H1 (cell line): ENCODE results near the gene MAGEA8. TPM values are rescaled to one million over a fixed set of nuclear protein-coding genes. Genes with fewer than 3 reads are reported as not detected.

ENCODE experiments used
- CTCF ChIA-PET: fragments of 300-600 bp; sonication (Branson Sonifier 250); formaldehyde crosslinking; loops from one replicate; lab custom pipeline; 2021; ENCODE audit not compliant: partially characterized antibody; lab: Charles Lee
- POLR2A ChIA-PET: fragments of 300-600 bp; sonication (Branson Sonifier 250); formaldehyde crosslinking; loops from one replicate; lab custom pipeline; 2021; ENCODE audit warnings: inconsistent platforms; ENCODE audit not compliant: partially characterized antibody; lab: Charles Lee
- DNase-seq, 2 experiments: peaks; one replicate each; pipeline versions ENCODE4 v3.0.0 to v3.0.0-alpha.2; 2010 to 2022; ENCODE audit warnings: low spot score in 2 of 2, low read depth in 1 of 2, mixed read lengths in 1 of 2
- FAIRE-seq: peaks from 2 replicates; lab custom pipeline; 2011; peaks lifted over from hg19 to GRCh38; lab: Jason Lieb, UNC
- H2AFZ ChIP-seq: 2 replicates; pipeline ENCODE4 v1.8.1; 2012; ENCODE audit warnings: low read length, inconsistent platforms
- H2AK5ac ChIP-seq: 2 replicates; pipeline ENCODE4 v1.6.1; 2013; ENCODE audit warnings: low read depth, low read length
- H2BK120ac ChIP-seq: replicated peaks from 2 replicates; pipeline ENCODE3; 2013; ENCODE audit warnings: low read depth, low read length, inconsistent platforms
- H2BK12ac ChIP-seq: 2 replicates; pipeline ENCODE4 v1.6.1; 2013; ENCODE audit warnings: low read depth, low read length
- H2BK15ac ChIP-seq: 2 replicates; pipeline ENCODE4 v1.6.1; 2013; ENCODE audit warnings: low read length
- H2BK20ac ChIP-seq: 2 replicates; pipeline ENCODE4 v1.6.1; 2013; ENCODE audit warnings: low read length
- H2BK5ac ChIP-seq: 2 replicates; pipeline ENCODE4 v1.6.1; 2013; ENCODE audit warnings: low read depth, low read length
- H3K14ac ChIP-seq: 2 replicates; pipeline ENCODE4 v1.6.1; 2013; ENCODE audit warnings: inconsistent platforms; ENCODE audit not compliant: insufficient read length
- H3K18ac ChIP-seq: 2 replicates; pipeline ENCODE4 v1.6.1; 2013; ENCODE audit warnings: low read length; ENCODE audit errors: extremely low read depth
- H3K23ac ChIP-seq: 2 replicates; pipeline ENCODE4 v1.6.1; 2013; ENCODE audit warnings: inconsistent platforms; ENCODE audit not compliant: insufficient read length
- H3K23me2 ChIP-seq: 2 replicates; pipeline ENCODE4 v1.6.1; 2013; ENCODE audit warnings: low read depth, low read length
- H3K27ac ChIP-seq: 2 replicates; pipeline ENCODE4 v1.6.1; 2011; ENCODE audit warnings: low read depth, low read length, inconsistent platforms
- H3K27me3 ChIP-seq, 4 experiments: replicated peaks in 1 of 4; 1 replicate in 1 of 4; 2 replicates in 3 of 4; pipeline versions ENCODE4 v1.6.1 to v1.8.1; 2011 to 2013; ENCODE audit warnings: low read length in 3 of 4, mild to moderate bottlenecking in 3 of 4, inconsistent platforms in 2 of 4, mixed read lengths in 2 of 4, moderate library complexity in 1 of 4; ENCODE audit not compliant: control insufficient read depth in 3 of 4, insufficient read depth in 3 of 4; ENCODE audit errors: extremely low read depth in 1 of 4
- H3K36me3 ChIP-seq, 4 experiments: 2 replicates each; pipeline versions ENCODE4 v1.6.1 to v1.8.1; 2011 to 2013; ENCODE audit warnings: mild to moderate bottlenecking in 4 of 4, low read length in 3 of 4, moderate library complexity in 2 of 4, control low read depth in 1 of 4, inconsistent platforms in 1 of 4; ENCODE audit not compliant: insufficient read depth in 4 of 4, control insufficient read depth in 2 of 4
- H3K4ac ChIP-seq: replicated peaks from 2 replicates; pipeline ENCODE3; 2013; ENCODE audit warnings: low read length, low read depth, mixed read lengths, inconsistent platforms; ENCODE audit not compliant: insufficient read length
- H3K4me1 ChIP-seq, 4 experiments: replicated peaks in 1 of 4; 1 replicate in 1 of 4; 2 replicates in 3 of 4; pipeline versions ENCODE4 v1.6.1 to v1.8.1; 2011 to 2013; ENCODE audit warnings: low read length in 3 of 4, inconsistent platforms in 2 of 4, mixed read lengths in 1 of 4; ENCODE audit not compliant: insufficient read depth in 4 of 4, control insufficient read depth in 3 of 4
- H3K4me2 ChIP-seq, 2 experiments: 2 replicates each; pipeline versions ENCODE4 v1.6.1 to v1.8.1; 2011 to 2013; ENCODE audit warnings: low read depth in 2 of 2, low read length in 2 of 2, control low read depth in 1 of 2, inconsistent platforms in 1 of 2, mild to moderate bottlenecking in 1 of 2; ENCODE audit not compliant: insufficient read depth in 1 of 2
- H3K4me3 ChIP-seq, 4 experiments: fragments of 200-600, 300-600 bp in 1 of 4; sonication (generic), shearing (Covaris generic), sonication (Bioruptor Twin) in 1 of 4; 2 replicates each; pipeline versions ENCODE4 v1.5.1 to v1.8.1; 2011 to 2016; ENCODE audit warnings: low read length in 4 of 4, low read depth in 3 of 4, control low read depth in 2 of 4, inconsistent platforms in 2 of 4, mild to moderate bottlenecking in 2 of 4, mixed read lengths in 1 of 4, moderate library complexity in 1 of 4; ENCODE audit not compliant: insufficient read depth in 2 of 4; ENCODE audit errors: extremely low read depth in 1 of 4
- H3K56ac ChIP-seq: replicated peaks from 2 replicates; pipeline ENCODE3; 2013; ENCODE audit warnings: low read depth, mild to moderate bottlenecking, mixed read lengths, low read length, inconsistent platforms; ENCODE audit not compliant: insufficient read length
- H3K79me1 ChIP-seq: 2 replicates; pipeline ENCODE4 v1.6.1; 2013; ENCODE audit warnings: low read depth, low read length, control low read depth
- H3K79me2 ChIP-seq, 2 experiments: 2 replicates each; pipeline versions ENCODE4 v1.6.1 to v1.8.1; 2012 to 2013; ENCODE audit warnings: low read length in 2 of 2, mild to moderate bottlenecking in 2 of 2, inconsistent platforms in 1 of 2; ENCODE audit not compliant: insufficient read depth in 2 of 2, control insufficient read depth in 1 of 2
- H3K9ac ChIP-seq, 4 experiments: replicated peaks in 1 of 4; 1 replicate in 1 of 4; 2 replicates in 3 of 4; pipeline versions ENCODE4 v1.6.1 to v1.8.1; 2011 to 2013; ENCODE audit warnings: low read depth in 3 of 4, low read length in 3 of 4, control low read depth in 2 of 4, mild to moderate bottlenecking in 2 of 4, moderate library complexity in 2 of 4, inconsistent platforms in 1 of 4; ENCODE audit errors: extremely low read depth in 1 of 4
- H3K9me3 ChIP-seq, 2 experiments: 2 replicates each; pipeline versions ENCODE4 v1.6.1 to v1.8.1; 2012 to 2013; ENCODE audit warnings: mild to moderate bottlenecking in 2 of 2, moderate library complexity in 2 of 2, control low read depth in 1 of 2, inconsistent platforms in 1 of 2, low read depth in 1 of 2, low read length in 1 of 2, mixed read lengths in 1 of 2; ENCODE audit not compliant: insufficient read depth in 2 of 2
- H4K20me1 ChIP-seq, 2 experiments: replicated peaks in 1 of 2; 2 replicates each; pipeline versions ENCODE3 to v1.8.1; 2011 to 2013; ENCODE audit warnings: inconsistent platforms in 2 of 2, low read length in 2 of 2, mild to moderate bottlenecking in 1 of 2; ENCODE audit not compliant: insufficient read depth in 2 of 2, control insufficient read depth in 1 of 2
- H4K5ac ChIP-seq: 2 replicates; pipeline ENCODE4 v1.6.1; 2013; ENCODE audit warnings: low read length, low read depth, mixed read lengths, inconsistent platforms; ENCODE audit not compliant: insufficient read length
- H4K8ac ChIP-seq: 2 replicates; pipeline ENCODE4 v1.8.0; 2013; ENCODE audit warnings: mild to moderate bottlenecking, moderate library complexity, low read length, inconsistent platforms; ENCODE audit not compliant: insufficient read depth; ENCODE audit errors: extremely low read depth
- H4K91ac ChIP-seq: replicated peaks from 2 replicates; pipeline ENCODE3; 2013; ENCODE audit warnings: low read length, mixed read lengths, inconsistent platforms; ENCODE audit not compliant: insufficient read length
- BACH1 ChIP-seq: IDR thresholded peaks from 2 replicates; pipeline ENCODE4 v1.6.1; 2012; ENCODE audit warnings: low read length, improper control_type of control experiment
- SAP30 ChIP-seq: fragments of 300-600 bp; sonication (generic); IDR thresholded peaks from 2 replicates; pipeline ENCODE4 v1.7.1; 2012; ENCODE audit warnings: low read length, moderate library complexity, mild to moderate bottlenecking, inconsistent platforms; ENCODE audit not compliant: insufficient read depth, insufficient replicate concordance
- WGBS, 2 experiments: shearing (Covaris generic) in 1 of 2; methylation state at CpG; one replicate each; pipeline versions ENCODE4 v1.1.6 to v1.1.7; 2013 to 2015; ENCODE audit warnings: low lambda C conversion rate in 2 of 2, mixed read lengths in 2 of 2, inconsistent platforms in 1 of 2, low coverage in 1 of 2, missing lambda C conversion rate in 1 of 2; ENCODE audit not compliant: insufficient replicate concordance in 2 of 2, insufficient coverage in 1 of 2, insufficient read length in 1 of 2; ENCODE audit errors: extremely low coverage in 1 of 2, missing lambda C conversion rate in 1 of 2; 5-methylcytosine and 5-hydroxymethylcytosine counted together
- polyA plus RNA-seq, 7 experiments: library from polyadenylated mRNA; depleted of rRNA in 3 of 7; stranded (reverse) in 5 of 7; unstranded in 2 of 7; fragments of >200 nt in 5 of 7; fragments of 200-250 nt in 2 of 7; gene quantifications; 1 replicate in 5 of 7; 2 replicates in 1 of 7; 4 replicates in 1 of 7; pipeline versions ENCODE4 v1.2.1 to v1.2.3, GENCODE V29; 2011 to 2013; ENCODE audit warnings: missing spikeins in 2 of 7, mixed read lengths in 2 of 7
- total RNA-seq: library from RNA; stranded (reverse); fragmentation: NEBNext Ultra II Directional; extraction: Animal tissue kit (Norgen Biotek cat#: 25700); gene quantifications from 2 replicates; pipeline ENCODE4 v1.2.1, GENCODE V29; 2021
- TF ChIP-seq, protein P1 (sequence below): IDR thresholded peaks from 2 replicates; pipeline ENCODE4 v1.6.1; 2012; ENCODE audit warnings: low read length, inconsistent platforms

The MAGEA8 gene
- total and polyA plus RNA-seq, 2 of the 8 experiments (the other 6 are each of a cell fraction or from before 2014, with no cell fraction given) = not detected

DNA sequence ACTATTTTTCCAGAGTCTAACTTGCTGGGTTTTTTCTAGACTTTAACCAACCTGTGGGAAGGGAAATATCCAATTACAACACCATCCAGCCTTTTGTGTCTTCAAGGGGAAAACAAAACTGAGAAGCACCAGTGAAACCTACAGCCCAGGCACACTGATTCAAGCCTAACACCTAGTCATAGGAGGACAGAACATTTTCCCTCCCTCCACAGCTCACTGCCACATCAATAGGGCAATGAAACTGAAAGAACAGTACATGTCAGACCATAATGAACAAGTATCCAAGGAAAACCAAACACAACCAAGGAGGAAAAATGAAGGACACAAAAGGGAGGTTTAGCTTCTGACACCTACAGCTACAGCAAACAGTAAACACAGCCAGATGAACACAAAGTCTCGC, 17.6 kb downstream of the MAGEA8 start:
- DNase-seq (no peak), FAIRE-seq (no peak)
- Histone ChIP-seq H2BK15ac (no peak overlapping the region), H4K91ac (no peak overlapping the region), H3K9ac (no peak overlapping the region), H3K14ac (no peak overlapping the region), H4K20me1 (no peaks in the 10 kb centered on the region), H2AK5ac (no peak overlapping the region), H2AFZ (no peak overlapping the region), H3K4ac (no peak overlapping the region), H3K56ac (no peak overlapping the region), H3K18ac (no peak overlapping the region), H3K4me3 (no peak overlapping the region), H4K8ac (no peak overlapping the region), H2BK120ac (peak overlapping the region; percentile 10), H2BK20ac (no peak overlapping the region), H4K5ac (no peak overlapping the region), H3K4me2 (no peak overlapping the region), H3K9me3 (no peaks in the 10 kb centered on the region), H3K4me1 (no peaks in the 10 kb centered on the region), H3K27ac (no peak overlapping the region), H2BK12ac (no peak overlapping the region), H3K79me1 (no peaks in the 10 kb centered on the region), H3K79me2 (no peaks in the 10 kb centered on the region), H2BK5ac (no peak overlapping the region), H3K27me3 (no peaks in the 10 kb centered on the region), H3K23ac (no peak overlapping the region), H3K23me2 (no peaks in the 10 kb centered on the region; the same call in 1 of the 2 replicates), H3K36me3 (no peaks in the 10 kb centered on the region)
- ChIA-PET CTCF (no interaction called here), POLR2A (no interaction called here)
- WGBS, 2 experiments = 100% methylated on average over 1 of the region's 1 CpG; no CpG with 5 or more reads in 1 of the 2 experiments
- TF ChIP-seq BACH1 = no peak
- TF ChIP-seq, protein P1, sequence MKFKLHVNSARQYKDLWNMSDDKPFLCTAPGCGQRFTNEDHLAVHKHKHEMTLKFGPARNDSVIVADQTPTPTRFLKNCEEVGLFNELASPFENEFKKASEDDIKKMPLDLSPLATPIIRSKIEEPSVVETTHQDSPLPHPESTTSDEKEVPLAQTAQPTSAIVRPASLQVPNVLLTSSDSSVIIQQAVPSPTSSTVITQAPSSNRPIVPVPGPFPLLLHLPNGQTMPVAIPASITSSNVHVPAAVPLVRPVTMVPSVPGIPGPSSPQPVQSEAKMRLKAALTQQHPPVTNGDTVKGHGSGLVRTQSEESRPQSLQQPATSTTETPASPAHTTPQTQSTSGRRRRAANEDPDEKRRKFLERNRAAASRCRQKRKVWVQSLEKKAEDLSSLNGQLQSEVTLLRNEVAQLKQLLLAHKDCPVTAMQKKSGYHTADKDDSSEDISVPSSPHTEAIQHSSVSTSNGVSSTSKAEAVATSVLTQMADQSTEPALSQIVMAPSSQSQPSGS = no peak
- TF ChIP-seq SAP30 = no peak
